OCI-LY7 (cell line): ENCODE results near the gene GSE1. TPM values are rescaled to one million over a fixed set of nuclear protein-coding genes. Genes with fewer than 3 reads are reported as not detected.

Source experiments
- small RNA-seq: library from RNA; depleted of rRNA; stranded (forward); fragments of <200 nt; gene quantifications from one replicate; pipeline ENCODE3, GENCODE V24; 2014
- total RNA-seq, 2 experiments: library from RNA; depleted of rRNA in 1 of 2; stranded (reverse); fragments of >200 nt in 1 of 2; shearing (Covaris generic) in 1 of 2; gene quantifications; 2 replicates each; pipeline ENCODE4 v1.2.3, GENCODE V29; 2014 to 2022

GSE1 gene
- total RNA-seq, 2 experiments from 2014 or later = 30.9 to 66.6 TPM

Small RNA genes lying within 50 kb of the gene (small RNA-seq; reads per million reads assigned to genes)
- gene RN7SL381P = not detected

Other genes with a start within 250 kb of the GSE1 start
- gene GINS2, start 75.6 kb downstream of the GSE1 start, total RNA-seq (2014; rRNA removed; shearing (Covaris generic)) = 74.3 and 80.9 TPM in 2 replicates
- 140 and 142 TPM in 2 replicates for gene GINS2, start 75.6 kb downstream of the GSE1 start, total RNA-seq (2022)
- 6.8 and 12.1 TPM in 2 replicates for gene C16orf74, start 137.8 kb downstream of the GSE1 start, total RNA-seq (2014; rRNA removed; shearing (Covaris generic))
- gene C16orf74, start 137.8 kb downstream of the GSE1 start, total RNA-seq (2022) = 7.5 and 9.7 TPM in 2 replicates
- 37.6 and 54.0 TPM in 2 replicates for gene EMC8, start 186.2 kb downstream of the GSE1 start, total RNA-seq (2014; rRNA removed; shearing (Covaris generic))
- 47.5 and 54.4 TPM in 2 replicates for gene EMC8, start 186.2 kb downstream of the GSE1 start, total RNA-seq (2022)
- 569 and 633 TPM in 2 replicates for gene COX4I1, start 186.4 kb downstream of the GSE1 start, total RNA-seq (2014; rRNA removed; shearing (Covaris generic))
- 542 and 581 TPM in 2 replicates for gene COX4I1, start 186.4 kb downstream of the GSE1 start, total RNA-seq (2022)